NCI-H1092 (cell line): ENCODE measurements around the gene DAB2IP.
"Not testable (repeated sequence)": the region's sequence is repeated elsewhere in the genome, so short reads cannot be mapped to it uniquely, and the experiment has no call there.

Source experiments
- DNase-seq: peaks from one replicate; lab custom pipeline; 2025; lab: John Stamatoyannopoulos, UW

DAB2IP gene

DNA sequence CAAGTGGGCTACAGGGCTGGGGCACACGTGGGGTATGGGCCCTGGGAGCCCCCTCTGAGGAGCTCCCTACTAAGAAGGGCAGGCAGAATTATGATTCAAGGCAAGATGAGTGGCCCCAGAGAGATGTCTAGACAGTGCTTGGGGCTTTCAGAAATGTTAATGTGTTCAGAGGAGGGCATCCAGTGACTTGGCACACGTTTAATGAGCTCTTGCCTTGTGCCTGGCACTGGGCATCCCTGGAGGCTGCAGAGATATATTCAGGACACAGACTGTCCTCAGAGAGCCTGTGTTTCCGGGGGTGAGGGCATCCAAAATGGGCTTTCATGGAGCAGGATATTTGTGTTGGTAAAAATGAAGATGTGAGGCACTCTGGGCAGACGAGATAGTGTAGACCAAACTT, 25.4 kb upstream of the DAB2IP start:
- no peak for DNase-seq

DNA sequence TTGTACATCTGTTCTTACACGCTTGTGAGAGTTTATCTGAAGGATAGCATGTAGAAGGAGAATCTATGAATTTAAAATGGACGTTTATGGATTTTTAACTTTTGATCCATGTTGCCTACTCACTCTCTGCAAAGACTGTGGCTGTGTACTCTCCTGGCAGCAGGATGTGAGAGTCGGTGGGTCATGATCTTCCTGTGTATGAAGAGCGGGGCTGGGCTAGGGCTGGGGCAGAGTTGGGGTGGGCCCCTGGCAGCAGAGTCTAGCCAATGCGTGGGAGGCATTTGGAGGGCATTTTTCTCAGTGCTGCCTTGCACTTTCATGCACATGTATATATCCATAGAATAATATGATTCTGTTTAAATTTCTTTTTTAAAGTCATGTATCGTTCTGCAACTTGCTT, 24.0 kb upstream of the DAB2IP start:
- DNase-seq, result no peak

DNA sequence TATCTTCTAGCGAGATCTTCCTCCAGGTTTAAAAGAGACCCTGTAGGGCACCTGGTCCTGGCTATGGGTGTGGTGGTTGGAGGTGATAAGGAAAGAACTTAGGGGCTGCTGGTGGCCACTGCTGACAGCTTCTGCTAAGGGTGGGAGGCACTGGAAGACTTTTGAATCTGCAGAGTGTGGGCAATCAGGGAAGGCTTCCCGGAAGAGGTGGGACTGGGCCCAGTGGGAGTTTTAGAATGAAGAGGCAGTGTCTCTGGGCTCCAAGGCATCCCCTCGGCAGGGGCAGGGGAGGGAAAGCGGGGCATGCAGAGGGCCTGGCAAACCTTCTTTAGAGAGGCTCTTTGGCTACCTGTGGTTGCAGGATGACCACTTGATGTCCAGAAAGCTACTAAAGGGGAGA, 23.0 kb upstream of the DAB2IP start:
- no peak for DNase-seq

DNA sequence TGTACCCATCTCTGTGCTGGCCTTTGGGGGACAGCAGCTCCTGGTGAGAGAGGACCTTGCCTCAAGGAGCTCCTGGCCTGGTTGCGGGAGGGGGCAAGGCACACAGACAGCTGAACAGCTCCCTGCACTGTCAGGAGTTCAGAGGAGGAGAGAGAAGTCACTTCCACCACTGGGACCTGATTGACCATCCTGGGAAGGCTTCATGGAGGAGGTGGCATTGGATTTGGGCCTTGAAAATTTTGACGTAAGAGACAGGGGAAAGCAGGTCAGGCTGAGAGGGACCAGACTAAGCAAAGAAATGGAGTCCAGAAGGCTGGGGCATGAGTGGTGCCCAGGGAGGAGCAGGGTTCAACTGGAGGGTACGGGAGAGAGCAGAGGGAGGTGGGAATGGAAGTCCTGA, 20.3 kb upstream of the DAB2IP start:
- no peak for DNase-seq

- no peak for DNase-seq
These were observed 19.4 kb upstream of the DAB2IP start for GRCh38 chr9:121631978-121632418.

- no peak for DNase-seq
These were observed 18.2 kb upstream of the DAB2IP start for GRCh38 chr9:121633119-121633714.

GRCh38 chr9:121633736-121634135, 17.7 kb upstream of the DAB2IP start:
- DNase-seq, result no peak

GRCh38 chr9:121634329-121635261, 16.8 kb upstream of the DAB2IP start:
- no peak for DNase-seq

GRCh38 chr9:121635300-121635876, 16.0 kb upstream of the DAB2IP start:
- DNase-seq, result no peak

DNA sequence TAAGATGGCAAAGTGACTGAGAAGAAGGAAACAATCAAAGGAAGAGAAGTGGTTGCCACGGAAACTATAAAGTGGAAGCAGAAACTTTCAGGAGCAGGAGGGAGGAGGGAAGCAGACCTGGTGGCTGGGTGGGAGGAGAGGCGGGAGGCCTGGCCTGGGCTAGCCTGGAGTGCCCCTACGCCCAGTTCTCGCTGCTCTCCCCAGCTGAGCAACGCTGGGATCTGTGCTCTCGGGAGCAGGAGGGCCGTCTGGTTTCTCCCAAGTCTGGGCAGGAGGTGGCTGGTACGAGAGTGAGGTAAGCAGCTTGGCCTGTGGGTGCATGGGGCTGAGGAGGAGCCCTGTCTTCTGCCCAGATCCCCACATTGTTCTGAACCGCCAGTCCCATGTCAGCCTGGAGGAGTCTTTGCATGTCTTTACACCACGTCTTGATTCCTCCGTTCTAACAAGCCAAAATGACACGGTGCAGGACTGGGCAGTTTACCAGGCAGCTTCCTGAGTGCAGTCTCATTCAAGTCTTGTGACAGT, 15.0 kb upstream of the DAB2IP start:
- no peak for DNase-seq

DNA sequence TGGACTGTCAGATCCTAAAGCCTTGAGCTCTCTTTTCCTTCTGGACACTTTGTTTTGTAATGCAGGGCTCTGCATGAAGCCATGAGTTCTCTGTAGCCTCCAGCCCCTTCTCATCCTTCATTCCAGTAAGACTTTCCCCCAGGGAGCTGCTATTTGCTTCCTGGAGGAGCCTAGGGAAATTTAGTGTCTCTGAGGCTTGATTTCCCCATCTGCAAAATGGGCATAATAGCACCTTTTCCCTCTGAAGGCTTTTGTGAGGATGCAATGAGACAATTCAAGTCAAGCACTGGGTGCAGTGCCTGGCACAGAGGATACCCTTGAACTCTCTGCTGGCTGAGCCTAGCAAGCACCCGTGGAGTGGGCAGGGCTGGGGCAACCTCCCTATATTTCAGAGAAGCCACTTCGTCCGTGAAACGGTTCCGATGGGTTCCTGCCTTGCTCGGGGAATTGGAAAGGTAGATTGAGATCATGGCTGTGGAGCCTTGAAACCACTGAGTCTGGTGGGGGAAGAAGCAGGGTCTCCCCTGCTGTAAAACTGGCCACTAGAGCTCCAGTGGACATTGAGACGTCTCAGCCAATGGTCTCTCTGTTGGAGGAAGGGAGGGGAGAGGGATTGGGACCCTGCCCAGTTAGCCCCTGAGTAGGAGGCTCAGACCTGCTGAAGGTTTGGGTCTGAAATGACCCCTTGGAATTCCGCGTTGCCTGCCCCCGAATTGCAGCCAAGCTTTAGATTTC, 14.3 kb upstream of the DAB2IP start:
- no peak for DNase-seq

DNA sequence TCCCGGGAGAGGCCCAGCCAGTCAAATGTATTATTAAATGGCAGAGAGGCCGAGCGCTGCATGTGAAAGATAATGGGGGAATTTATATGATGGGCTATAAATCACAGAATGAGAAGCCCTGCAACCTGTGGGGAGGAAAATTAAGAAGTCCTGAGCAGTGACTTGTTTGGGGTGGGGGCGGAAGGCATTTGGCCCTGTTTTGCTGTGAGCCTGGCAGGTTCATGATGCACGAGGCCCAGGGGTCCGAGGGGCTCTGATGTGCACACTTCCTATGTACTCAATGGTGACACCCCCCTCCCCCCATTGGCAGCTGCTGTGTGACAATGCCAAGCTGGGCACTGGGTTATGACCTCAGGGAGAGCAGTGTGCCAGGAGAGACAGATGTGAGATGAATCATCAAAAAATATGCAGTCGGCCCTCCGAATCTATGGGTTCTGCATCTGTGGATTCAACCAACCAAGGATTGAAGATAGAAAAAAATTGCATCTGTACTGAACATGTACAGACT, 13.7 kb upstream of the DAB2IP start:
- no peak for DNase-seq

DNA sequence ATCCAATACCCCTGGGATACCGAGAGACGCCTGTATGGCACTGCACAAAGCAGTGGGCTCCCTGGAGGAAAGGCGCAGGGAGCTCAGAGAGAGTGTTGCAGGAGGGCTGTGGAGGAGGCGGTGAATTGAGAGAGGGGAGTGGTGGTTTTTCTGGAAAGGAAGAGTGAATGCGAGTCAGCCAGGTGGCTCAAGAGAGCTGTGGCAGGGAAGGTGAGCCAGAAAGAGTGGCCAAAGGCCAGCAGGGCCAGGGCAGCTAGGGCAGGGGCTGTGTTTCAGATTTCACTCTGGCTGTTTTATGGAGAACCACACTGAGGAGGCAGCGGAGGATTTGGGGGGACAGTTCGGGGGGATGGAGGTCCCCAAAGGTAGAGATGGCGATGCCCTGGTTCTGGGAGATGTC, 13.0 kb upstream of the DAB2IP start:
- DNase-seq, result no peak

- DNase-seq, result no peak
These were observed 12.4 kb upstream of the DAB2IP start for GRCh38 chr9:121638901-121639592.

- DNase-seq, result no peak
These were observed 11.8 kb upstream of the DAB2IP start for GRCh38 chr9:121639619-121640018.

DNA sequence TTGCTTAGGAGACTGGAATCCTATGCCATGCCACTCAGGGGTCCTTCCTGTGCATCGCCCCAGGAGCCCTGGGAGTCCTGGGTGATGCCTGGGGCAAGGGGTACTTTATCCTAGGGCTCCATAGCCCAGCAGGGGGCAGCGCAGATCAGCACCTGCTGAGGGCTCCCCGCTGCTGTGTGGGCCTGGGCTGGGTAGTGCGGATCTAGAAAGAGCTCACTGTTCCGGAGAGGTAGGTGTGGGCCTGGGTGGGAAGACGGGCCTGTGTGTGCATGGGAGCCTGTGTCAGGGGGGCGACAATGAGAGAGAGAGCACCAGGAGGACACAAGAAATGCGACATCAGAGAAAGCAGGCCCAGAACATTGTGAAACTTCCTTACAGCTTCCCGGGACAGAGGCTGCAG, 11.4 kb upstream of the DAB2IP start:
- DNase-seq, result no peak

- DNase-seq, result no peak
These were observed 10.8 kb upstream of the DAB2IP start for GRCh38 chr9:121640491-121641223.

DNA sequence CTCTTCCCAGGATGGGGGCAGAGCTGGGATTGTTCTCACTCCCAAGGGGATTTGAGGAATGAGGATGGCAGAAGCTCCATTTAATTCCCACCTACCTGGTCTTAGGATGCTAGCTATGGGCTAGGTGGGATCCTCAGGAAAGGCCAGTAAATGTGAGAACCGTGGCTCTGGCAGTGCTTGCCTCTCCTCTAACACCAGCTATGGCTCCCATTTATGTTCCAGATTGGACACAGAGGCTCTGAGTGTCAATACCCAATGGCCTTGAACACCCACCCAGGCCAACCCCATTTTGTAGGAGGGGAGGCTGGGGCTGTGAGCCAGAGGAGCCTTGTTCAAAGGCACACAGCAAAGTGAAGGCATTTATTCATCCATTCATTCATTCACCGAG, 10.2 kb upstream of the DAB2IP start:
- DNase-seq, result no peak

DNA sequence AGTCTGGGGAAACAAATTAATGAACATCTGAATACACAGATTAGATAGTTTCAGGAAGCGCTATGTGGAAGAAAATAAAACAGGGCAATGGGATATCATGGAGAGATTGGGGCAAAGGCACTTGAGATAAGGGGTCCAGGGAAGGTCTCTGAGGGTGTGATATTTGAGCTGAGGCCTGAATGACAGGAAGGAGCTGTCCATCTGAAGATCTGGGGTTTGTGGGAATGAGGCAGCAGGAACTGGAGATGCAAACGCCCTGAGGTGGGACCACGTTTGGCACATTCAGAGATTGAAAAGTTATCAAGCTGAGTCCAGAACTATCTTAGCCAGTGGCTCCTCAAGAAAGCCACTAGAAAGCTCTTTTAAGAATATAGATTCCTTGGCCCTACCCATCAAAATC, 8.7 kb upstream of the DAB2IP start:
- DNase-seq, result no peak

DNA sequence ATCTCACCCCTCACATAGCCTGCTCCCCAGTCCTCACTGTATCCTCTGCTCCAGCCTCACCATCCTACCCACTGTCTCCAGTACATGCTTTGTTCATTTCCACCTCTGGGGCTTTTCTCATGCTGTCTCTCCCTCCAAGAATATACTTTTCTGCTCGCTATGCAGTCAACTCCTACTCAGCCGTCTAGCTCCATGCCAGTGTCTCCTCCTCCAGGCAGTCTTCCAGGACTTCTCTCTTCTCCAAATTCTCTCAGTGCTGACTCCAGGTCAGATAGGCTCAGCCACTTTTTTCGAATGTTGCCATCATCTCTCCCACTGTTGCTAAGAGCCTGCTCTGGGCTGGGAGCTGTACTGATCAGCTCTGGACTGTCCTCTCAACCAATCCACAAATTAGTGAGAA, 8.0 kb upstream of the DAB2IP start:
- DNase-seq, result no peak

DNA sequence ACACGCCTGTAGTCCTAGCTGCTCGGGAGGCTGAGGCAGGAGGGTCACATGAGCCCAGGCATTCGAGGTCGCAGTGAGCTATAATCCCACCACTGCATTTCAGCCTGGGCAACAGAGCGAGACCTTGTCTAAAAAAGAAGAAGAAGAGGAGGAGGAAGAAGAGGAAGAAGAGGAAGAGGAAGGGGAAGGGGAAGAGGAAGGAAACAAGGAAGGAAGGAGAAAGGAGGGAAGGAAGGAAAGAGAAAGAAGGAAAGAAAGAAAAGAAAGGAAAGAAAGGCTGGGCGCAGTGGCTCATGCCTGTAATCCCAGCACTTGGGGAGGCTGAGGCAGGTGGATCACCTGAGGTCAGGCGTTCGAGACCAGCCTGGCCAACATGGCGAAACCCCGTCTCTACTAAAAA, 7.4 kb upstream of the DAB2IP start:
- DNase-seq, result not testable (repeated sequence)
